Stimulated activated naive B cell treated with anti-CD40 and anti-IgM and Interleukin-4, amounts not matched to agents 10 μg/mL and 1 μg/mL and 100 μg/mL, for 72 hours (primary cell): ENCODE data around the gene MYO3B.
A peak's percentile ranks its signal among the peaks of the same experiment; 100 is the strongest.
"Not testable (repeated sequence)": the region's sequence is repeated elsewhere in the genome, so short reads cannot be mapped to it uniquely, and the experiment has no call there.

Experiments
- ATAC-seq, 2 donors: fragments of 150-1000 bp; cut with Tn5 transposase; replicated peaks; 2 replicates each; pipeline ENCODE4 v1.10.0; 2021; ENCODE audit warnings: moderate library complexity in 1 of 2
- DNase-seq: peaks from one replicate; pipeline ENCODE4 v3.0.0; 2021
- H3K27ac Mint-ChIP-seq: one replicate; pipeline ENCODE4 v1.8.0; 2022; ENCODE audit warnings: mild to moderate bottlenecking, mixed read lengths
- H3K27me3 Mint-ChIP-seq, 2 donors: one replicate each; pipeline ENCODE4 v1.8.0; 2022; ENCODE audit warnings: mixed read lengths in 2 of 2
- H3K36me3 Mint-ChIP-seq, 2 donors: one replicate each; pipeline ENCODE4 v1.8.0; 2022; ENCODE audit warnings: mixed read lengths in 2 of 2, mild to moderate bottlenecking in 1 of 2
- H3K4me1 Mint-ChIP-seq, 2 donors: one replicate each; pipeline ENCODE4 v1.8.0; 2022; ENCODE audit warnings: mixed read lengths in 2 of 2, mild to moderate bottlenecking in 1 of 2
- H3K4me3 Mint-ChIP-seq, 2 donors: one replicate each; pipeline ENCODE4 v1.8.0; 2022; ENCODE audit warnings: mild to moderate bottlenecking in 2 of 2, mixed read lengths in 2 of 2, moderate library complexity in 1 of 2
- H3K9me3 Mint-ChIP-seq, 2 donors: one replicate each; pipeline ENCODE4 v1.8.0; 2022; ENCODE audit warnings: mixed read lengths in 2 of 2, mild to moderate bottlenecking in 1 of 2

The MYO3B gene

DNA sequence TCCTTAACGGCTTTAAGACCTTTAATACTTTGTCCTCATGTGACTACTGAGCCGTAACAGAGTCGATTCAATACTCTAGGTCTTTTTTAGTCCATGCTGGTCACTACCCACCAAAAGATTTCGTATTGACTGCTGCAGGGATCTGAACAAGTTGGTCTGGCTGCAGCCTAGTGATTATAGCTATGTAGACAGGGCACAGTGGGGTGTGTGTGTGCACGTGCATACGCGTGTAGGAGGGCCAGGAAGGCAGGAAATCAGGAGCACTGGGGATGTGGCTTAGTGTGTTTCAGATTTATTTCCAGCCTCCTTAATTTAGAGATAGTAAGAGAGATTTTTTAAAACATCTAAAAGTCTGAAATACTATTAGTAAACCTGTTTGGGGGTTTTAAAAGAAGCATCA, 161.4 kb downstream of the MYO3B start:
- peaks cover 0 to 10% of the 10 kb centered on the region in 2 donors for H3K4me1 Mint-ChIP-seq
- H3K27ac Mint-ChIP-seq: no peak overlapping the region
- no peak for DNase-seq
- ATAC-seq: no peak
- no peaks in the 10 kb centered on the region for H3K27me3 Mint-ChIP-seq
- H3K4me3 Mint-ChIP-seq: no peak overlapping the region
- H3K9me3 Mint-ChIP-seq: no peaks in the 10 kb centered on the region
- H3K36me3 Mint-ChIP-seq: no peaks in the 10 kb centered on the region

DNA sequence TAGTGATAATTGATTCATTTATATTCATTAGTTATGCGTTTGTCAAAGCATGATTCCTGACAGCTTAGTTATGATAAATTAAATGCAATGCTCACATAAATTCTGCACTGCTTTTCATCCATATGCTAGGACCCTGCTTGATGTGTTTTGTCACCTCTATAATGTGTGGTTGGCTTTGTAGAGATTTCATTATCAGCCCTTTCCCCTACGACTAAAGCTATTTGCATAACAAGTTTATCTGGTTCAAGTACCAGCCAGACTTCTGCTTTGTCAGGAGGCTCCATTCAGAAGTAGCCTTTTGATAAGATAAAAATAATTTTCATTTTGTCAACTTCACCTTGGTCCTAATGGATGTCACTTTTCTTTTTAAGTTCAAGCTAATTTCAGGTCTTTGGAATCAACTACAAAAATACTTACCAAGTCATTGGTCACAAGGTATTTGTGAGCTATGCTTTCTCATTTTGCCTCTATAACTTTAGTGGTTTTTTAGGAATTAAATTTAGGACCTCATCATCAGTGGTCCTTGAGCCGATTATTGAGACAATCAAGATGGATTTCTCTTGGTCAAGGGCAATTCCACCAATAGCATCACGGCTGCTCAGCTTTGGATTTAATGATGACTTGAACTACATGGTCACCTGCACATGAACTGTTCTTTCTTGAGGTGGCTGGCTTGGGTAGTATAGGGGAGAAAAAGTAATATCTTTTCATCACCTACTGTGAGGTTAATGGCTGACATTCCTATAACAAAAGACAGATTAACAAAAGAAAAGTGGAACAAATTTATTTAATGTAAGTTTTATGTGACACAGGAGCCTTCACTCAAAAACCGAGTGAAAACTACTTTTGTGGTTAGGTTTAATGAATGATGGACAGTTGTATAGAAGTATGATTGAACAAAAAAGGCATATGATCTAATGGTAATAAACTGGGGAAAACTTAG, 162.1 kb downstream of the MYO3B start:
- DNase-seq: no peak
- Mint-ChIP-seq H3K9me3 (no peaks in the 10 kb centered on the region), H3K4me3 (no peak overlapping the region), H3K27ac (no peak overlapping the region), H3K4me1 (peaks cover 0 to 10% of the 10 kb centered on the region in 2 donors), H3K27me3 (no peaks in the 10 kb centered on the region), H3K36me3 (no peaks in the 10 kb centered on the region)
- ATAC-seq: no peak

DNA sequence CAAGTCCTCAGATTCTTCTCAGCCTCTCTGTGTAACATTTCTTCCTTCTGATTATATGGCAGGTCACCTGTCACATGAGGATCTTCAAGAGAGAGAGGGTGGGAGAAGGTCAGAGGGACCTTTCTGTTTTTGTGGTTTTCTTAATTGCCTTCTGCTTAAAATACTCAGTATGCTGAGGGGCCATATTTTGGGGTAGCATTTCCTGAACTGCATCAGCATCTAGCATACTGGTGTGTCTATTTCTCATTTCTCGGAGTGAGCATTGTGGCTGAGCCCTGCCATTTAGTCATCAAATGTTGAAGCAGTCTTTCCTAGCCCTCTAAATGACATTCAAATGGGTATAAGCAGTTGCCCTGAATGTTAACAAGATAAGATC, 162.7 kb downstream of the MYO3B start:
- ATAC-seq (peak; percentile 48 to 52), DNase-seq (no peak)
- H3K9me3 Mint-ChIP-seq: no peaks in the 10 kb centered on the region
- H3K4me3 Mint-ChIP-seq: no peak overlapping the region
- H3K27me3 Mint-ChIP-seq: no peaks in the 10 kb centered on the region
- H3K36me3 Mint-ChIP-seq: no peaks in the 10 kb centered on the region
- H3K27ac Mint-ChIP-seq: no peak overlapping the region
- peaks cover 0 to 10% of the 10 kb centered on the region in 2 donors for H3K4me1 Mint-ChIP-seq

DNA sequence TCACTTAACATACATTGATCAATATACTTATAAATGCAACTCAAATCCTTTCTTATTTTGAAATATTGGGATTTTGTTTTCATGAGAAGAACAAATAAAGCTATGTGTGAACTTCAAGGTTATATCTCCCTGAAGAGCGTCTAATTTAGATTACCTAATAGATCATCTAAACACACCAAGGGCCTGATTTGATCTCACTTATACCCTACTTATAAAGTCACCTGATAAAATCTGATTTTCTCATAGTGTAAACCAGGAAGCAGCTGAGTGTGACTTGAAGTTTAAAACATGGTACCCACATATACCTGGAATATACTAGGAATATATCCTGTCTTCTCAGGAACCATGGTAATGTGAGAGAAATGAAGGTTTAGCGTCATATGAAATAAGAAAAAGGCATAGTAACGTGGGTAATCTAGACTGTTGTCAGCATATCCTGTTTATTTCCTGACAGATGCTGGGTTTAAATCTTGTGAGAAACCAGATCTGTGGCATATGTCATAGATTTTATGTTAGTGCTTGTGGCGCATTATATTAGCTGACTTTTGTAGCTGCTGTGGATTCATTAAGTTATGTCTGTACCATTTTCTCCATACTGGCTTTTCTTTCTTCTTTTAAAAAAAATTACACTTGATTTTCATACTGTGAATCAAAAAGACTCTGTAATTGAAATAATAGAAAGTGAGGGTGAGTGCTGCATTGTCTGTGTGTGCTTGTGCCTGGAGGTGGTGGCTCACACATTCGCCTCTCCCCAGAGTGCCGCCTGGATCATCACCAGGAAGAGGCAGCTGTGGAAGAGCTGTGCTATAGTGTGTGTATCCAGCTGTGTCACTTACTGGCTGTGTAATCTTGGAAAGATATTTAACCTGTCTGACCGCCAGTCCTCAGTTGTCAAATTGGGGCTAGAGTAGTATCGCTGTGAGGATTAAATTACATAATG, 164.0 kb downstream of the MYO3B start:
- no peak for ATAC-seq
- H3K27ac Mint-ChIP-seq: no peak overlapping the region

DNA sequence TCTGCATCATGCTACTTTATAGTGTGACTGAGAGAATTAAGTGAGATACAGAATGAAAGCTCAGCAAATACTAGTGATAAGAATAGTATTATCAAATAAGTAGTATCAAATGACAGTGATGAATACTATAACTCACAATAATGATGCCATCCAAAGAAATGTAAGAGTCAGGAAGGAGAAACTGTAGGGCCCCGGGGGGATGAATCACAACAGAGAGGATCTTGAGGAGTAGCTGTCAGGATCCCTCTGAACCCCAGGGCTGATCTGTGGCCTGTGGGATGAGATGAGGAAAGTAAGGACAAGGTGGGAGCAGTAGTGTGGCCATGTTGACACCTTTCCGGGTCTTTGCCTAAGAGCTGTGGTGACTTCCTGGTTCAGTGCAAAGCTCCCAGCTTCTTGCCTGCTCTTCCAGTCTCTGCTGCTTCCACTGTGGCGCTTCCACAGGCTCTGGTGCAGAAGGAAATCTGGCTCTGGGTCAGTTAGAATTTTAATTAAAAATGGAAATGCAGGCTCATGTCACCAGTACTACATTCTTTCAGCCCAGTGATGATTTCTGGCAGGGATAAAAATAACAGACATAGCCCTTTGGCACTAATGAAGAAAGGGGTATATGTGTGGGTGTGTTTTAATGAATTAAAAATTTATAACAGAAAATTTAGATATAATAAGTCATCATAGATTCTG, 166.9 kb downstream of the MYO3B start:
- H3K9me3 Mint-ChIP-seq: no peaks in the 10 kb centered on the region
- no peaks in the 10 kb centered on the region for H3K27me3 Mint-ChIP-seq
- H3K4me1 Mint-ChIP-seq: peaks cover 0 to 6% of the 10 kb centered on the region in 2 donors
- no peak overlapping the region for H3K27ac Mint-ChIP-seq
- no peaks in the 10 kb centered on the region for H3K36me3 Mint-ChIP-seq
- ATAC-seq: no peak
- no peak overlapping the region for H3K4me3 Mint-ChIP-seq
- DNase-seq: no peak

More for the DNA sequence above, 164.0 kb downstream of the MYO3B start:
- no peak for DNase-seq
- Mint-ChIP-seq H3K36me3 (no peaks in the 10 kb centered on the region), H3K9me3 (no peaks in the 10 kb centered on the region), H3K4me3 (no peak overlapping the region), H3K4me1 (peaks cover 0 to 7% of the 10 kb centered on the region in 2 donors), H3K27me3 (no peaks in the 10 kb centered on the region)

DNA sequence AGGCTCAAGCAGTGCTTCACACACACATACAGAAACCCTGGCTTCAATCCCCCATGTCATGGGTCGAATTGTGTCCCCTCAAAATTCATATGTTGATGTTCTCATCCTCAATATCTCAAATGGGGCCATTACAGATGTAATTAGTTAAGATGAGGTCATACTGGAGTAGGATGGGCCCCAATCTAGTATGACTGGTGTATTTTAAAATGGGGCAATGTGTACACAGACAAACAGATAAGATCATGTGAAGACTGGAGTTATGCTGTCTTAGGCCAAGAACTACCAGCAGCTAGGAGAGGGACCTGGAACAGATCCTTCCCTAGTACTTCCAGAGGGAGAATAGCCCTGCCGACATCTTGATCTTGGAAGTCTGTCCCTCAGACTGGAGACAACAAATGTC, 167.7 kb downstream of the MYO3B start:
- no peak for DNase-seq
- Mint-ChIP-seq H3K36me3 (no peaks in the 10 kb centered on the region), H3K9me3 (no peaks in the 10 kb centered on the region), H3K4me1 (peaks cover 0 to 5% of the 10 kb centered on the region in 2 donors), H3K27me3 (peaks cover under 1 to 1% of the 10 kb centered on the region in 2 donors), H3K4me3 (no peak overlapping the region), H3K27ac (no peak overlapping the region)
- ATAC-seq: no peak

DNA sequence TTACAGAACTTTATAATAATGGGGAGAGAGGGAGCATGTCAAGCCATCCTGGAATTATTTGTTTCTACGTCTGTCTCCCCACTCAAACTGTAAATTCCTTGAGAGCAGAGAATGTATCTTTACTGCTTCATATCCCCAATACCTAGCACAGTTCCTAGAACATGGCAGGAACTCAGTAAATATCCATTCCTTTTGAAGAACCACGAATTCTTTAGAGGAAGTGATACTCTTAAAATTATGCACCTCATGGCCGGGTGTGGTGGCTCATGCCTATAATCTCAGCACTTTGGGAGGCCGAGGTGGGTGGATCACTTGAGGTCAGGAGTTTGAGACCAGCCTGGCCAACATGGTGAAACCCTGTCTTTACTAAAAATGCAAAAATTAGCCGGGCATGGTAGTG, 171.3 kb downstream of the MYO3B start:
- ATAC-seq, H3K27ac Mint-ChIP-seq, DNase-seq: not testable (repeated sequence)

DNA sequence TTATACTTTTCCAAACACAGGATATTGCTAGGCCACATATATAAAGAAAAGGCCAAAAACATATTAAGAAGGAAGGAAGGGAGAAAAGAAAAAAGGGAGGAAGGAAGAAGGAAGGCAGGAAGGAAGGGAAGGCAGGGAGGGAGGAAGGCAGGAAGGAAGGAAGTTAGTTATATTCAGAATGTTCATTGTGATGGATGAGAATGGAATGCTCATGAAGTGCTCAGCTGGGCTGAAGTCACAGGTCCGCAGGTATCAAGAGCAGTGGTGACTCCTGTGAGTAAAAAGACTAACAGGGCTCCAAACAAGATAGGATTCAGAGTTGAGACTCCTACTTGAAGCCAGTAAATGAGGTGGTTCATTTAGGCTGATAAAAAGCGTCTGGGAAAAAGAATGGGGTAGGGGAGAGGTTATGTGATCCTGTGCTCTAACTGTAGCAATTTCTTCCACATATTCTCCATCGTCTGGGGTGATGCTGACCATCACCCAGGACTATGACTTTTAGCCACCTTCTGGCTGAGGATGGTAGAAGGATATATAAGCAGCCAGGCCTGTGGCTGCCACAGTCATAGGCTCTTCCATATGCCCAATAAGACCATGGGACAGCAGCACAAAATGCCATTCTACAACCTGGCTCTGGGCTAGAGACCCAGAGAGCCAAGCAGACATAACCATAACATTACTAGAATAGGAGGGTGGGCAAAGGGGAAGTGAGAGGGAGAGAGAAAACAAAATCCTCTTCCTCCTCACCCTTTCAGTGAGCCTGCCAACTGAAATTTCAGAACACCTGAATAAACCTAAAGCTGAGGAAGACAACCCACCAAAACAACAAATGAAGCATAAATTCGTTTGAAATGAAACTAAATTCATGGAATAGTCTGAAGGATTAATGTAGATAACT, 173.2 kb downstream of the MYO3B start:
- ATAC-seq: peak in 1 of 2 donors; percentile 25
- H3K4me3 Mint-ChIP-seq: no peak overlapping the region
- no peaks in the 10 kb centered on the region for H3K9me3 Mint-ChIP-seq
- no peaks in the 10 kb centered on the region for H3K36me3 Mint-ChIP-seq
- H3K27ac Mint-ChIP-seq: no peak overlapping the region
- peaks cover 9 to 13% of the 10 kb centered on the region in 2 donors for H3K27me3 Mint-ChIP-seq
- no peak for DNase-seq
- H3K4me1 Mint-ChIP-seq: peaks cover 6 to 11% of the 10 kb centered on the region in 2 donors

More for the DNA sequence above, 171.3 kb downstream of the MYO3B start:
- H3K36me3 Mint-ChIP-seq, H3K9me3 Mint-ChIP-seq, H3K4me3 Mint-ChIP-seq: not testable (repeated sequence)
- peaks cover 4 to 11% of the 10 kb centered on the region in 2 donors for H3K4me1 Mint-ChIP-seq
- H3K27me3 Mint-ChIP-seq: peaks cover 9 to 12% of the 10 kb centered on the region in 2 donors

DNA sequence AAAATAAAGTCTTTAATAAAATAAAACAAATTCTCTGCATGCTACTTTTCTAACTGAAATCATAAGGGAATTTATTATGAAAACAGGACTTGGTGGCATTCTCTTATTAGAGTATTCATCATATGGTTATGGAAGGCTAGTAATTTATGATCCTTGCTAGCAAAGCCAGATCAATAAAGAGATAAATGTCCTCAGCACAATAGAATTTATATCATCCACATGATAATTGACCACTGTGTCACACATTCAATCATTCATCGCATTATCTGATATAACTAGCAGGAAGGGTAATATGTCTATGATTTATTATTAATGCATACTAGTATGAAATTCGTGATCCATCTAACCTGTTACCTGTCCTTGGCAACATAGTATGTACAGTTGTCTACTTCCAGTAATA, 175.8 kb downstream of the MYO3B start:
- Mint-ChIP-seq H3K9me3 (no peaks in the 10 kb centered on the region), H3K4me1 (peaks cover 6 to 11% of the 10 kb centered on the region in 2 donors), H3K27me3 (peaks cover 9 to 13% of the 10 kb centered on the region in 2 donors), H3K36me3 (no peaks in the 10 kb centered on the region), H3K27ac (no peak overlapping the region), H3K4me3 (no peak overlapping the region)
- no peak for DNase-seq
- no peak for ATAC-seq

DNA sequence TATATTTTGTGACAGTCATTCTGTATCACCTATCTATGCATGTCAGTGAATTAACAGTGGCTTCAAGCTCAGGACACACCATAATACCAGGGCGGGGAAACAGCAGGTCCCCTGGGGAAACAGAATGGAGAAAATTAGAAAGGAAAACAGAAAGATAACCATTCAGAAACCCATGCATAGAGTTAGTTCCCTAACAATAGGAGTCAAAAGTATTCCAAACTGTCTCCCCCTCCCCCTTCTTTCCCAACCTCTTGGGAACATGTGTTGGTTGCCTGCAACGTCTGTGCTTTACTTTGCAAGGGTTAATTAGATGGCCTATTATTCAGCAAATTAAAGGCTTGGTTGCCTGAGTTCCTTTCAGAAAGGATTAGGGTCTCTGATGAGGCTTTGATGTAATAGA, 176.4 kb downstream of the MYO3B start:
- no peak overlapping the region for H3K4me3 Mint-ChIP-seq
- no peak for ATAC-seq
- no peaks in the 10 kb centered on the region for H3K36me3 Mint-ChIP-seq
- peaks cover 6 to 11% of the 10 kb centered on the region in 2 donors for H3K4me1 Mint-ChIP-seq
- H3K27ac Mint-ChIP-seq: no peak overlapping the region
- H3K27me3 Mint-ChIP-seq: peaks cover 9 to 13% of the 10 kb centered on the region in 2 donors
- no peak for DNase-seq
- H3K9me3 Mint-ChIP-seq: no peaks in the 10 kb centered on the region

DNA sequence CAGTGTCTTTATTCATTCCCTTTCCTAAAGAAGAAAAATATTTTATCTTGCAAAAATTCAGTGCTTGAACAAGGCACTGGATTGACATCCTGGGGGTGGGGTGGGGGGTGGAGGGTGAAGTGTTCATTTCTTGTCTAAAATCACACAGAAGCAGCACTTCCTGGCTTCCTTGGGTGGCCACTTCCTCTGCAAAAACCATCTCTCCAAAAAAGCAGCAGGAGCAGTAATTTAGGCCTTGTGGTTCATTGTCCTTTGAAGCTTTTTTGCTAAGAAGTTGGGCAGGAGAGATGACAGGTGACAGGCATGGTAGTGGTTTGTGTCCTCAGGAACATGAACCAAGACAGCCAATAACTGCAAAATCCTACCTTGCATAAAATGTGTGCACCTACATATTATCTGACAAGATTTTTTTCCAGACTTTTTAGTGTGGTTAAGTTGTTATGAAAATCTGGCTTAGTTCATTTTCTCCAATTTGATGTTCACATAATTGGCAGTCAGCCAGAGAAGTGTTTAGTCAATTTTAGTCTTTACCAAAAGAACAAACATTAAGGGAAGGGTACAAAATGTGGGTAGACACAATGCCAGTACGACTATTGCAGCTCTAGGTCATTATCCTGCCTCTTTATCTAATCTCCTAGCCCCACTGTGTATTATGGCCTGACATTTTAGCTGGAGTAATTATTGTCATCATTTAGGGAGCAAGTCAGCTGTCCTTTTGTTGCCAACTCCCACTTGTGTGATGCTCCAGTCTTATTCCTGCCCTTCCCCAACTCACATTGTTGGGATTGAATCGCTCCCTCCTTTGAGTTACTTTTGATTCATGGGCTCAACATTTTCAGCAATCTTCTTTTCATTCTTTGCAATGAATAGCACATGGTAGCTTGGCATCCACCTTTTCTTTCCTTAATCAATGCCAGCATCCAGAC, 177.2 kb downstream of the MYO3B start:
- Mint-ChIP-seq H3K27me3 (peaks cover 9 to 13% of the 10 kb centered on the region in 2 donors), H3K27ac (no peak overlapping the region), H3K36me3 (no peaks in the 10 kb centered on the region), H3K4me3 (no peak overlapping the region), H3K9me3 (no peaks in the 10 kb centered on the region), H3K4me1 (peaks cover 6 to 11% of the 10 kb centered on the region in 2 donors)
- DNase-seq (no peak), ATAC-seq (no peak)

DNA sequence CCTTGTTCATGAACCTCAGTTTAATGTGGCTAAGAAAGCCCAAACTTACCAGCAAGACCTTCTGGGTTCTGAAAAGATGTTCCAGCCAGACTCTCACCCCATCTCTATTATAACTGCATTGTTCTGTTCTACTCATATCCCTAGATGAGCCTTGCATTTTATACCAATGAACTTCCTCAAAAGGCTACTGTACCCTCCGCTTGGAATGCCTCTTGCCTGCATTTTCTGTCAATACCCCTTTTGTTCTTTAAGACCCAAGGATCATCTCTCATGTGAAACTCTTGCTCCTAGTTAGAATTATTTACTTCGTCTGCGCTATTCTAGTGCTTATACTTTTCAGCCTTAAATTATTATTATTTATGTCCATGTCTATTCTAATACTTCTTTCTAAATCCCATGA, 181.5 kb downstream of the MYO3B start:
- Mint-ChIP-seq H3K4me3 (no peak overlapping the region), H3K36me3 (no peaks in the 10 kb centered on the region), H3K9me3 (no peaks in the 10 kb centered on the region), H3K4me1 (peaks cover 17 to 23% of the 10 kb centered on the region in 2 donors), H3K27ac (no peak overlapping the region), H3K27me3 (peaks cover 0 to 11% of the 10 kb centered on the region in 2 donors)
- DNase-seq (no peak), ATAC-seq (no peak)
